Measurements from ENCODE around the gene GRB10.

The GRB10 gene

DNA sequence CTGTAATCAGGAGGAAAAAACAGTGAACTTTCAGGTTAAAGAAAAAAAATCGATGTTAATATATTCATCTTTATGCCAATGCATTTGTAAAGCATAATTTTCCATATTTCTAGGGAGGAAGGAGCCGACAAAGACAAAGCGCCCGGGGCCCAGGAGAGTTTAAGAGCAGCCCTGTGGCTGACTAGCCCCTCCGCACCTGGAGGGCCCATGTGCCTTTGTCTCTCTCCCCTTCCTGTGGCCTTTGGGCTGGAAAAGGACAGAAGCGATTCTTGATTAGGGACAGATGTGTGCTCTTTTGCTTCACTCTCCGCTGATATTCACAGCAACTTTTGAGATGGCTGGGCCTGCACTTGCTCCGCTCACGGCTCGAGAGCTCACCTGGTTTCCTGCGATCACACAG is 240.6 kb downstream of the GRB10 start:
- WGBS, 2 donors (ENCODE audit: extremely low coverage in 2 of 2, insufficient read length in 2 of 2, insufficient replicate concordance in 1 of 2): no CpG with 5 or more reads among the region's 11 CpGs
- Histone ChIP-seq H3K79me1 (ENCODE audit: low read depth, low read length) (no peaks in the 10 kb centered on the region), H3K18ac (ENCODE audit: low read length) (no peak overlapping the region), H3K14ac (ENCODE audit: low read length) (no peak overlapping the region), H4K91ac (ENCODE audit: low read depth, low read length, poor library complexity) (no peak overlapping the region), H2AFZ (ENCODE audit: low read length) (no peak overlapping the region), H4K8ac (ENCODE audit: low read depth, low read length) (no peak overlapping the region), H3K23ac (ENCODE audit: low read depth, low read length, poor library complexity) (no peak overlapping the region), H2BK120ac (ENCODE audit: low read depth, low read length) (no peak overlapping the region), H3K27me3 (ENCODE audit: control insufficient read depth in 3 of 3, insufficient read depth in 3 of 3, low read depth in 1 of 3, low read length in 3 of 3) (no peaks in the 10 kb centered on the region), H2AK5ac (ENCODE audit: low read depth, low read length) (no peak overlapping the region), H3K9me3 (replicated peaks in 1 of 2; ENCODE audit: control insufficient read depth in 2 of 2, insufficient read depth in 1 of 2, low read depth in 1 of 2, low read length in 2 of 2) (no peaks in the 10 kb centered on the region), H3K4me1 (ENCODE audit: control insufficient read depth in 2 of 2, insufficient read depth in 1 of 2, low read depth in 1 of 2, low read length in 2 of 2) (no peaks in the 10 kb centered on the region), H2BK15ac (ENCODE audit: low read length) (no peak overlapping the region), H3K4me2 (ENCODE audit: insufficient read depth, low read length, poor library complexity, severe bottlenecking) (no peak overlapping the region), H2BK12ac (ENCODE audit: low read length) (no peak overlapping the region), H3K36me3 (replicated peaks in 1 of 2; ENCODE audit: control insufficient read depth in 2 of 2, insufficient read depth in 2 of 2, low read length in 2 of 2) (no peaks in the 10 kb centered on the region), H3K9ac (ENCODE audit: low read depth, low read length, poor library complexity) (no peak overlapping the region), H2BK5ac (ENCODE audit: low read length) (no peak overlapping the region), H3K4ac (ENCODE audit: low read length) (no peak overlapping the region), H3K27ac (replicated peaks; ENCODE audit: low read length) (no peak overlapping the region), H3K4me3 (ENCODE audit: low read length in 2 of 2) (no peak overlapping the region)
- DNase-seq (ENCODE audit: low spot score): no peak

DNA sequence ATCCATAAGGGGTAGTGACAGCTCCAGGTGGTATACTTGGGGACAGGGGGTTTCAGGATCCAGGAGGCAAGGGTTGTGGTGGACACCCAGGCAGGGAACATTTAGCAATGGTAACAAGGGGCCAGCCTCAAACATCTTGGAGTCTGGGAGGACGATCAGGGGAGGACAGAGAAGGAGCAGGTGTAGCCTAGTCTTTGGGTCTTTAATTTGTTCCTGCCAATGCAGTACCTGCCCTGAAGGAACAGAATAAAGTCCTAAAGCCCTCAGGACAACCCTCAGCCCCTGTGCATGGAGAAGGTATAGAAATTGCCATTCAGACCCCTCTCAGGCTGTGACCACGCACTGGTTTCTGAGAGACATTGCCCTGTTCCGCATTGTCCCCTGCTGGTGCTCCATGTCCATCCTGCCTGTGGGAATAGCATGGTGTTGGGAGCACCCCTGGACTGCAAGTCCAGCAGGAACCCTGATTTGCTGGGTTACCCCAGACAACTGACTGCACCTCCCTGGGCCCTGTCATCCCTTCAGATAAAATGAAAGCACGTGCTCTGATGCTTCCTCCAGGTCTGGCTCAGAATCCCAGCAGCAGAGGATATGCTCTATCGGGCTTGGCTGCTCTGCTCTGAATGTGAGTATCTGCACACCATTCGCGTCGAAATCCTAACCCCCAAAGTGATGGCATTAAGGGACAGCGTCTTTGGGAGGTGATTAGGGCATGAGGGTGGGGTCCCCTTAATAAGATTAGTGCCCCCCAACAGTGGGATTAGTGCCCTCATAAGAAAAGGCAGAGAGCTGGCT is 241.7 kb downstream of the GRB10 start:
- no peak overlapping the region for H4K8ac ChIP-seq (ENCODE audit: low read depth, low read length)
- peak overlapping the region; percentile 33 for H3K14ac ChIP-seq (ENCODE audit: low read length)
- H2BK120ac ChIP-seq (ENCODE audit: low read depth, low read length): no peak overlapping the region
- H2BK5ac ChIP-seq (ENCODE audit: low read length): no peak overlapping the region
- H3K27ac ChIP-seq (replicated peaks; ENCODE audit: low read length): no peak overlapping the region
- no peak for DNase-seq (ENCODE audit: low spot score)
- WGBS, 2 donors (ENCODE audit: extremely low coverage in 2 of 2, insufficient read length in 2 of 2, insufficient replicate concordance in 1 of 2): no CpG with 5 or more reads among the region's 9 CpGs
- H3K27me3 ChIP-seq (ENCODE audit: control insufficient read depth in 3 of 3, insufficient read depth in 3 of 3, low read depth in 1 of 3, low read length in 3 of 3): no peaks in the 10 kb centered on the region
- no peaks in the 10 kb centered on the region for H3K9me3 ChIP-seq (replicated peaks in 1 of 2; ENCODE audit: control insufficient read depth in 2 of 2, insufficient read depth in 1 of 2, low read depth in 1 of 2, low read length in 2 of 2)
- no peak overlapping the region for H3K4me2 ChIP-seq (ENCODE audit: insufficient read depth, low read length, poor library complexity, severe bottlenecking)
- H3K4me3 ChIP-seq (ENCODE audit: low read length in 2 of 2): no peak overlapping the region
- H2AFZ ChIP-seq (ENCODE audit: low read length): no peak overlapping the region
- H3K4ac ChIP-seq (ENCODE audit: low read length): no peak overlapping the region
- no peak overlapping the region for H2AK5ac ChIP-seq (ENCODE audit: low read depth, low read length)
- no peak overlapping the region for H3K23ac ChIP-seq (ENCODE audit: low read depth, low read length, poor library complexity)
- no peak overlapping the region for H3K18ac ChIP-seq (ENCODE audit: low read length)
- no peak overlapping the region for H2BK12ac ChIP-seq (ENCODE audit: low read length)
- no peak overlapping the region for H2BK15ac ChIP-seq (ENCODE audit: low read length)
- no peaks in the 10 kb centered on the region for H3K36me3 ChIP-seq (replicated peaks in 1 of 2; ENCODE audit: control insufficient read depth in 2 of 2, insufficient read depth in 2 of 2, low read length in 2 of 2)
- no peaks in the 10 kb centered on the region for H3K4me1 ChIP-seq (ENCODE audit: control insufficient read depth in 2 of 2, insufficient read depth in 1 of 2, low read depth in 1 of 2, low read length in 2 of 2)
- H4K91ac ChIP-seq (ENCODE audit: low read depth, low read length, poor library complexity): no peak overlapping the region
- no peak overlapping the region for H3K9ac ChIP-seq (ENCODE audit: low read depth, low read length, poor library complexity)
- no peaks in the 10 kb centered on the region for H3K79me1 ChIP-seq (ENCODE audit: low read depth, low read length)
